HepG2 (cell line): ENCODE measurements around the gene MRPL48. TPM values are rescaled to one million over a fixed set of nuclear protein-coding genes. Genes with fewer than 3 reads are reported as not detected.

Source experiments
- ATAC-seq: fragments of 200-7000 bp; cut with Tn5 transposase; 3 replicates; pipeline ENCODE4 v1.9.1; 2020; ENCODE audit warnings: mild to moderate bottlenecking, moderate library complexity
- BruUV-seq: library from RNA; stranded (reverse); fragments of 400-500 nt; replicated peaks from 2 replicates; lab custom pipeline; 2021; lab: Mats Ljungman, UMichigan
- CTCF ChIA-PET: fragments of 300-600 bp; formaldehyde crosslinking; extraction: SDS; loops from one replicate; lab custom pipeline; 2021; ENCODE audit warnings: low total read pairs, inconsistent platforms, low intra/inter-chr PET ratio; lab: Yijun Ruan, JAX
- POLR2A ChIA-PET: fragments of 350-600 bp; sonication (Branson Sonifier 250); formaldehyde crosslinking; loops from one replicate; lab custom pipeline; 2020; ENCODE audit warnings: antibody characterized with exemption, inconsistent platforms; lab: Yijun Ruan, JAX
- DNase-seq: peaks from one replicate; pipeline ENCODE4 v3.0.0-alpha.2; 2015; ENCODE audit warnings: low spot score
- FAIRE-seq: peaks from 3 replicates; lab custom pipeline; 2011; peaks lifted over from hg19 to GRCh38; lab: Jason Lieb, UNC
- H2AFZ ChIP-seq: one replicate; pipeline ENCODE4 v1.6.1; 2011; ENCODE audit warnings: low read length, inconsistent platforms
- H3K27ac ChIP-seq: fragments of 300-600 bp; 3 replicates; pipeline ENCODE4 v1.8.0; 2011; ENCODE audit warnings: mixed run types, mild to moderate bottlenecking, mixed read lengths, low read length, inconsistent platforms; ENCODE audit not compliant: insufficient read depth; ENCODE audit errors: extremely low read length
- H3K27me3 ChIP-seq, 2 experiments: fragments of 200-600 bp in 1 of 2; 2 replicates in 1 of 2; 3 replicates in 1 of 2; pipeline versions ENCODE4 v1.6.0 to v1.8.0; 2011; ENCODE audit warnings: low read length in 2 of 2, mild to moderate bottlenecking in 2 of 2, moderate library complexity in 2 of 2, inconsistent platforms in 1 of 2; ENCODE audit not compliant: insufficient read depth in 2 of 2, control insufficient read depth in 1 of 2
- H3K36me3 ChIP-seq, 2 experiments: fragments of 200-600 bp in 1 of 2; replicated peaks in 1 of 2; 2 replicates in 1 of 2; 3 replicates in 1 of 2; pipeline versions ENCODE4 v1.5.1 to v1.8.0; 2011; ENCODE audit warnings: low read length in 2 of 2, inconsistent platforms in 1 of 2; ENCODE audit not compliant: insufficient read depth in 2 of 2, control insufficient read depth in 1 of 2
- H3K4me1 ChIP-seq: 2 replicates; pipeline ENCODE4 v1.5.1; 2012; ENCODE audit warnings: low read length, inconsistent platforms; ENCODE audit not compliant: insufficient read depth
- H3K4me2 ChIP-seq: 2 replicates; pipeline ENCODE4 v1.6.0; 2011; ENCODE audit warnings: low read depth, low read length, inconsistent platforms
- H3K4me3 ChIP-seq, 3 experiments: fragments of 200-600 bp in 1 of 3; sonication (generic), shearing (Covaris generic) in 1 of 3; replicated peaks in 1 of 3; 2 replicates each; pipeline ENCODE4 v1.5.1; 2011 to 2016; ENCODE audit warnings: low read length in 3 of 3, inconsistent platforms in 2 of 3, low read depth in 2 of 3, mild to moderate bottlenecking in 2 of 3, control low read depth in 1 of 3, mixed read lengths in 1 of 3; ENCODE audit not compliant: insufficient read depth in 1 of 3
- H3K79me2 ChIP-seq: one replicate; pipeline ENCODE4 v1.6.1; 2011; ENCODE audit warnings: low read length, inconsistent platforms; ENCODE audit not compliant: insufficient read depth
- H3K9ac ChIP-seq: 2 replicates; pipeline ENCODE4 v1.6.0; 2011; ENCODE audit warnings: mild to moderate bottlenecking, low read depth, low read length, inconsistent platforms; ENCODE audit not compliant: insufficient read depth
- H3K9me3 ChIP-seq: 2 replicates; pipeline ENCODE4 v1.5.1; 2012; ENCODE audit warnings: mild to moderate bottlenecking, low read length
- H4K20me1 ChIP-seq: 2 replicates; pipeline ENCODE4 v1.6.0; 2011; ENCODE audit warnings: inconsistent platforms, mild to moderate bottlenecking, low read length, moderate library complexity; ENCODE audit not compliant: insufficient read depth
- BCLAF1 ChIP-seq: fragments of 450-650 bp; IDR thresholded peaks from 2 replicates; pipeline ENCODE4 v1.6.1; 2017; ENCODE audit warnings: mild to moderate bottlenecking
- MAF1 ChIP-seq: sonication (generic); formaldehyde crosslinking; IDR thresholded peaks from 2 replicates; pipeline ENCODE4 v1.5.0; 2020; ENCODE audit warnings: missing genetic modification reagents, borderline replicate concordance
- MAFK ChIP-seq, 2 experiments: IDR thresholded peaks in 1 of 2; conservative IDR thresholded peaks in 1 of 2; 2 replicates each; pipeline ENCODE4 v1.6.1; 2011; ENCODE audit warnings: improper control_type of control experiment in 2 of 2, low read length in 2 of 2
- NFE2L2 ChIP-seq: fragments of 150-350 bp; IDR thresholded peaks from 2 replicates; pipeline ENCODE4 v1.6.1; 2014; ENCODE audit warnings: low read length
- SRF ChIP-seq: IDR thresholded peaks from 2 replicates; pipeline ENCODE4 v1.6.1; 2011; ENCODE audit warnings: mild to moderate bottlenecking, low read depth, low read length, moderate library complexity
- TCF12 ChIP-seq, 2 experiments: fragments of 450-650 bp in 1 of 2; sonication (generic) in 1 of 2; formaldehyde crosslinking in 1 of 2; IDR thresholded peaks; 2 replicates each; pipeline versions ENCODE4 v1.6.1 to v1.8.0; 2017 to 2022; ENCODE audit warnings: antibody characterized with exemption in 1 of 2, mild to moderate bottlenecking in 1 of 2, missing genetic modification reagents in 1 of 2, moderate library complexity in 1 of 2
- XRCC5 ChIP-seq: fragments of 200-400 bp; formaldehyde crosslinking; optimal IDR thresholded peaks from 2 replicates; pipeline ENCODE3; 2017; ENCODE audit warnings: mild to moderate bottlenecking, low read length
- ZBTB46 ChIP-seq: sonication (generic); formaldehyde crosslinking; IDR thresholded peaks from 2 replicates; pipeline ENCODE4 v1.4.0; 2020; ENCODE audit warnings: mild to moderate bottlenecking, missing genetic modification reagents, borderline replicate concordance
- ZBTB7A ChIP-seq: sonication (generic); formaldehyde crosslinking; IDR thresholded peaks from 2 replicates; pipeline ENCODE4 v1.8.0; 2022; ENCODE audit warnings: mild to moderate bottlenecking, missing genetic modification reagents
- WGBS: methylation state at CpG from one replicate; pipeline ENCODE4 v1.1.6; 2017; ENCODE audit warnings: low lambda C conversion rate; 5-methylcytosine and 5-hydroxymethylcytosine counted together
- in situ Hi-C: cut with HindIII; loops from 2 replicates; pipeline ENCODE4 v1.10.0; 2017; ENCODE audit warnings: low pct_unique_long_range_greater_than_20kb; ENCODE audit not compliant: extremely low pct_ligation_motif_present
- intact Hi-C: fragments of 100-400 bp; cut with micrococcal nuclease; formaldehyde crosslinking; loops from one replicate; pipeline ENCODE4 v1.10.0; 2022; ENCODE audit not compliant: unreplicated experiment
- polyA plus RNA-seq, 8 experiments: library from polyadenylated mRNA; depleted of rRNA in 3 of 8; stranded (reverse) in 7 of 8; unstranded in 1 of 8; fragments of >200 nt; fragmentation: Illumina TruSeq in 4 of 8; extraction: Trizol in 4 of 8; gene quantifications; 2 replicates each; pipeline versions ENCODE4 v1.2.1 to v1.2.3, GENCODE V29; 2011 to 2016; ENCODE audit warnings: low read depth in 4 of 8, missing spikeins in 1 of 8, mixed read lengths in 1 of 8; ENCODE audit not compliant: insufficient read depth in 1 of 8
- total RNA-seq, 5 experiments: library from RNA; depleted of rRNA; stranded (reverse); fragments of >200 nt; fragmentation: Illumina TruSeq; extraction: Trizol; gene quantifications; 2 replicates each; pipeline ENCODE4 v1.2.3, GENCODE V29; 2016; ENCODE audit warnings: low read depth in 1 of 5

MRPL48 gene
- total and polyA plus RNA-seq, 2 of the 13 experiments (the other 11 are each of a cell fraction or from before 2014, with no cell fraction given): 61.2 to 67.9 TPM

GRCh38 chr11:73894725-73895335, 107.2 kb downstream of the MRPL48 start (continued):
- TF ChIP-seq ZBTB46 (no peak), MAF1 (no peak), TCF12 (IDR thresholded peaks at IDR 0.05) (no peak), TCF12 (CRISPR knock-in tag; IDR thresholded peaks at IDR 0.05) (no peak), ZBTB7A (CRISPR knock-in tag) (no peak), SRF (no peak), BCLAF1 (no peak)

- no peak overlapping the region for H2AFZ ChIP-seq
- H3K9ac ChIP-seq: no peak overlapping the region
- intact Hi-C loops: no loop called here
- no peaks in the 10 kb centered on the region for H4K20me1 ChIP-seq
- H3K79me2 ChIP-seq: no peaks in the 10 kb centered on the region
- H3K27me3 ChIP-seq: no peaks in the 10 kb centered on the region
- ChIA-PET POLR2A (no interaction called here), CTCF (no interaction called here)
- TF ChIP-seq NFE2L2: peak; percentile 63
- TF ChIP-seq MAFK (conservative IDR thresholded peaks at IDR 0.05 in 1 of 2, IDR thresholded peaks at IDR 0.05 in 1 of 2; ENCODE audit: low read length in 2 of 2): peak; percentile 22 to 65; a peak in 3 of 4 replicates
- no peak for TF ChIP-seq XRCC5
- peaks cover 6 to 31% of the 10 kb centered on the region in 2 experiments for H3K36me3 ChIP-seq
- no peak for ATAC-seq
- no peak for FAIRE-seq
- WGBS: 100% methylated on average over 1 of the region's 1 CpG
- DNase-seq: no peak
- H3K4me1 ChIP-seq: no peaks in the 10 kb centered on the region
- H3K4me2 ChIP-seq: no peak overlapping the region
- H3K4me3 ChIP-seq: no peak overlapping the region
- in situ Hi-C loops: no loop called here
- no TSS peak for BruUV-seq
- no peak overlapping the region for H3K27ac ChIP-seq
- H3K9me3 ChIP-seq: no peaks in the 10 kb centered on the region
These were observed 114.6 kb downstream of the MRPL48 start for GRCh38 chr11:73902303-73902702.
